Measurements from ENCODE around the gene GNG3. TPM values are rescaled to one million over a fixed set of nuclear protein-coding genes. Genes with fewer than 3 reads are reported as not detected.

The GNG3 gene
- total RNA-seq, result not detected
- long read RNA-seq, partial matches to known transcripts, result 0 of 4 reads
- long read RNA-seq, other reads (novel, unspliced or antisense), result 4 of 4 reads

DNA sequence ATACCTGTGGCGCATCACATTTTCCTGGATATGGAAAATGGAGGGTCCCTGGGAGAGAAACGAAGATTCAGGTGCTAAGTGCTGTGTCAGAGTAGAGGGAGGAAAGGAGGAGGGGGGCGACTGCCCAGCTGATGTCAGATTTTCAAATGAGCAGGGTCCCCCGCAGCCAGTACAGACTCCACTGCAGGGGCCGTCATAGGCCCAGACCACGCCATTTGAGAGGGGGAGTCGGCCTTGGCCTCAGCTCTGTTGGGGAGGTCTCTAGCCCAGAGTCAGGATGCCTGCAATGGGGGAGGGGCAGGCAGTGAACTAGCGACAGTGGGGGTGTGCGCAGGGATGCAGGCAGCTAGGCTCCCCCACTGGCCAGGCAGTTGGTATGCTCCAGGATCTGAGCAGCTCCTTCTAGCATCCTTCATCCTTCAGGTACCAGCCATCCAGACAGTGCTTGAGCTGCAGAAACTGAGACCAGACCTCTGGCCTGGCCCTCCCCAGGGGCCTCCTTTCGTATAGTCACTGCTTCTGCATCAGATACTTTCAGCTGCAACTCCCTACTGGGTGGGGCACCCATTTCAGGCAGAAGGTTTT is at the start of gene GNG3, which contains the start of gene BSCL2:
Gene GNG3, plus strand, starts transcription at position 400 of the 585 bp plus-strand sequence. CDS start 620 bp downstream, outside the sequence.
Gene BSCL2, minus strand, starts transcription at position 148 of the 585 bp plus-strand sequence. CDS start 229 bp downstream, outside the sequence.
- H3K9me3 ChIP-seq, result no peaks in the 10 kb centered on the region
- TF ChIP-seq, protein P1, sequence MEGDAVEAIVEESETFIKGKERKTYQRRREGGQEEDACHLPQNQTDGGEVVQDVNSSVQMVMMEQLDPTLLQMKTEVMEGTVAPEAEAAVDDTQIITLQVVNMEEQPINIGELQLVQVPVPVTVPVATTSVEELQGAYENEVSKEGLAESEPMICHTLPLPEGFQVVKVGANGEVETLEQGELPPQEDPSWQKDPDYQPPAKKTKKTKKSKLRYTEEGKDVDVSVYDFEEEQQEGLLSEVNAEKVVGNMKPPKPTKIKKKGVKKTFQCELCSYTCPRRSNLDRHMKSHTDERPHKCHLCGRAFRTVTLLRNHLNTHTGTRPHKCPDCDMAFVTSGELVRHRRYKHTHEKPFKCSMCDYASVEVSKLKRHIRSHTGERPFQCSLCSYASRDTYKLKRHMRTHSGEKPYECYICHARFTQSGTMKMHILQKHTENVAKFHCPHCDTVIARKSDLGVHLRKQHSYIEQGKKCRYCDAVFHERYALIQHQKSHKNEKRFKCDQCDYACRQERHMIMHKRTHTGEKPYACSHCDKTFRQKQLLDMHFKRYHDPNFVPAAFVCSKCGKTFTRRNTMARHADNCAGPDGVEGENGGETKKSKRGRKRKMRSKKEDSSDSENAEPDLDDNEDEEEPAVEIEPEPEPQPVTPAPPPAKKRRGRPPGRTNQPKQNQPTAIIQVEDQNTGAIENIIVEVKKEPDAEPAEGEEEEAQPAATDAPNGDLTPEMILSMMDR (IDR thresholded peaks at IDR 0.05), result no peak
- peak within 1 kb of the TSS; percentile 92 for H3K4me3 ChIP-seq
- H3K27ac ChIP-seq, result peak within 1 kb of the TSS; percentile 99
- H3K4me1 ChIP-seq, result peaks cover 39% of the 10 kb centered on the region
- ATAC-seq (no peak), DNase-seq (peak; percentile 63)
- intact Hi-C loops (cut with DNase I), result no loop called here
- H3K36me3 ChIP-seq, result peaks cover 21% of the 10 kb centered on the region
- no peaks in the 10 kb centered on the region for H3K27me3 ChIP-seq

- TF ChIP-seq, protein P1 (IDR thresholded peaks at IDR 0.05), result no peak
- intact Hi-C loops (cut with DNase I), result no loop called here
These were observed 42.9 kb upstream of the GNG3 start for GRCh38 chr11:62664405-62665074.

DNA sequence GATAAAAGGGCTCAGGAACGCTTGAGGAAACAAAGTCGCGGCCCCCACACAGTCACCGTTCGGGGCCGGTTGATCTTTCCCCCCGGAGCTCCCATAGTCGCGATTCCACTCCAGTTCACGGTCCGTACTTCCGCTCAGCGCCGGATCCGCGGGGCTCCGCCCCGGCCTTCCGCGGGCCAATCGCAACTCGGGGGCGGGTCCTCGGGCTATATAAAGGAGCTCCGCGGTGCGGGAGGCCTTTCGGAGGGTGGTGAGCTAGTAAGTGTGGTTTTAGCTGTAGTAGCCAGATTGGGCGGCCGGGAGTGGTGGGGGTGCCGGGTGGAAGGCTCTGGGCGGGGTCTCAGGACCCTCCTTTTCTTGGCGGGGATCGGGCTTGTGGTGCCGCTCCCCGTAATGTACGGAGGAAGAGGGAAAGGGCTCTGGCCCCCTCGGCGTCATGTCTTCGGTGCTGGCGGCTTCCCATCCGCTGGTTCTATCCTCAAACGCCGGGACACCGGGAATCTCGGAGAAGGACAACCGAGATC is 42.3 kb upstream of the GNG3 start, which contains the start of the genes C11orf98 and CSKMT:
Gene C11orf98, minus strand, starts transcription at position 136 of the 524 bp plus-strand sequence. Its CDS starts 41 bp downstream, at position 95.
Gene CSKMT, plus strand, starts transcription at position 238 of the 524 bp plus-strand sequence. CDS start 568 bp downstream, outside the sequence.
- H3K4me3 ChIP-seq, result peak within 1 kb of the TSS; percentile 92
- no peaks in the 10 kb centered on the region for H3K9me3 ChIP-seq
- no peaks in the 10 kb centered on the region for H3K27me3 ChIP-seq
- peaks cover 26% of the 10 kb centered on the region for H3K36me3 ChIP-seq
- intact Hi-C loops (cut with DNase I), result no loop called here
- ATAC-seq (peak; percentile 98), DNase-seq (peak; percentile 96)
- H3K4me1 ChIP-seq, result peaks cover 21% of the 10 kb centered on the region
- TF ChIP-seq, protein P1 (IDR thresholded peaks at IDR 0.05), result no peak
- peak within 1 kb of the TSS; percentile 91 for H3K27ac ChIP-seq

More at GRCh38 chr11:62664405-62665074, 42.9 kb upstream of the GNG3 start:
- ATAC-seq (peak; percentile 60), DNase-seq (no peak)
- H3K27ac ChIP-seq, result peak overlapping the region; percentile 91
- H3K27me3 ChIP-seq, result no peaks in the 10 kb centered on the region
- no peaks in the 10 kb centered on the region for H3K9me3 ChIP-seq
- H3K4me3 ChIP-seq, result peak overlapping the region; percentile 92
- H3K36me3 ChIP-seq, result peaks cover 26% of the 10 kb centered on the region
- peaks cover 21% of the 10 kb centered on the region for H3K4me1 ChIP-seq

GRCh38 chr11:62665599-62666258 is 41.7 kb upstream of the GNG3 start:
- DNase-seq, result peak; percentile 82
- H3K27ac ChIP-seq, result peak overlapping the region; percentile 91
- intact Hi-C loops (cut with DNase I), result no loop called here
- H3K27me3 ChIP-seq, result no peaks in the 10 kb centered on the region
- peaks cover 26% of the 10 kb centered on the region for H3K4me1 ChIP-seq
- ATAC-seq, result peak; percentile 55
- peaks cover 26% of the 10 kb centered on the region for H3K36me3 ChIP-seq
- TF ChIP-seq, protein P1 (IDR thresholded peaks at IDR 0.05), result no peak
- H3K9me3 ChIP-seq, result no peaks in the 10 kb centered on the region
- H3K4me3 ChIP-seq, result peak overlapping the region; percentile 92

DNA sequence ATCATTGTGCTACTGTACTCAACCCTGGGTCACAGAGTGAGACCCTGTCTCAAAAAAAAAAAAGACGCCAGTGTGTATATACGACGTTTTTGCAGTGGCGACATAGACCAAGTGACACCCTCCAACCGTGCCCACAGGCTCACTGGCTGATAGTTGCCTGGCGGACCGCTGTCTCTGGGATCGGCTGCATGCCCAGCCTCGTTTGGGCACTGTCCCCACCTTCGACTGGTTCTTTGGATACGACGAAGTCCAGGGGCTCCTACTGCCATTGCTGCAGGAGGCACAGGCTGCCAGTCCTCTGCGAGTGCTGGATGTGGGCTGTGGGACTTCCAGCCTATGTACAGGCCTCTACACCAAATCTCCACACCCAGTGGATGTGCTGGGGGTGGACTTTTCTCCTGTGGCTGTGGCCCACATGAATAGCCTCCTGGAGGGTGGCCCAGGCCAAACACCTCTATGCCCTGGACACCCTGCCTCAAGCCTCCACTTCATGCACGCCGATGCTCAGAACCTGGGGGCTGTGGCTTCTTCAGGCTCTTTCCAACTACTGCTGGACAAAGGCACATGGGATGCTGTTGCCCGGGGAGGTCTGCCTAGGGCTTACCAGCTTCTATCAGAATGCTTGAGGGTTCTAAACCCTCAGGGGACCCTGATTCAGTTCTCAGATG is 41.1 kb upstream of the GNG3 start:
- Histone ChIP-seq H3K27me3 (no peaks in the 10 kb centered on the region), H3K4me3 (peak overlapping the region; percentile 92), H3K4me1 (peaks cover 28% of the 10 kb centered on the region), H3K27ac (peak overlapping the region; percentile 91), H3K36me3 (peaks cover 26% of the 10 kb centered on the region), H3K9me3 (no peaks in the 10 kb centered on the region)
- TF ChIP-seq, protein P1 (IDR thresholded peaks at IDR 0.05), result no peak
- DNase-seq (no peak), ATAC-seq (no peak)
- intact Hi-C loops (cut with DNase I), result no loop called here

Data from upper lobe of right lung (tissue), 1 donor.